Anterior cingulate cortex (tissue), 58 donors: ENCODE data around the gene TFEB.

Experiments used
- DNase-seq, 58 donors: peaks; one replicate each; lab custom pipeline; 2025; lab: John Stamatoyannopoulos, UW

Gene TFEB

GRCh38 chr6:41696788-41697187 is 38.6 kb downstream of the TFEB start:
- DNase-seq, result no peak

GRCh38 chr6:41695825-41696224 is 39.6 kb downstream of the TFEB start:
- peak in 12 of 58 donors; percentile 19 to 53 (median 30) for DNase-seq

GRCh38 chr6:41694815-41695526 is 40.4 kb downstream of the TFEB start:
- DNase-seq, result peak in 3 of 58 donors; percentile 26 to 48 (median 26)

DNA sequence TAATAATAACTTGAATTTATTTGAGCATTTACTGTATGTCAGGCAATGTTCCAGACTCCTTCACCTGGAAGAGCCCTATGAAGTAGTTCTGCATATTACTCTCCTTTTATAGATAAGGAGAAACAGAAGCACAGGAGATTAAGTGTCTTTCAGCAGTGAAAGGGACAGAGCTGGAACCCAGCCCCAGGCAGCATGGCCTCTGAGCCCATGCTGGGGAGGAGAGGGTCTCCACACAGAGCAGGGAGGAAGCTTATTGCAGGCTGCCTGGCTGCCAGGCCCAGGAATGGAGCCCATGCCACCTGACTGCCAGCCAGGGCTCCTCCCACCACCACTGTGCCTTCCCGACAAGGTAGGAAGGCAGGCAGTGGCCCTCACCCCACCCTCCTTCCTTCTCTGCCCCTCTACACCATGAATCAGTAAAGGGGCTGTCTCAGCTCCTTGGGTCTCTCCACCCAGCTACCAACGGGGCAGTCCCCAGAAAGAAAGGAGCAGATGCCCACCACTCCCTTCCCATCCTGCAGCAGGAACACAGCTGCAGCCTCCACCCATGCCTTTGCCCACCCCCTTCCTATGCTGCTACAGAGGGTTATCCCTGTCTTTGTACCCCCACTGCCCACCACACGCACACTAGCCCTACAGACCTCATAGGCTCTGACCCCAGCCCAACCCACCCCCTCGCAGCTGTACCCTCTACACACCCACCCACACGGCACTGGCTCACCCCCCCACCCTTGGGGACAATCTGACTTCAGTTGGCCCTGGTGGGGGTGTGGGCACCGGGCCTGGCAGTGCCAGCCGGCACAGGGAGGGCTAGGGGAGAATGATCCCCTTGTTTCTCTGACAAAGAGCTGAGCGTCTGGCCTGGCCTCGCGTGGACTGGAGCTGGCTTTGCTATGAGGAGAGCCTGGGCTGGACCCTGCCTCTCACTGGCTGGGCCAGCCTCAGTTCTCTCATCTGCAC is 41.8 kb downstream of the TFEB start:
- DNase-seq, result peak in 56 of 58 donors; percentile 12 to 97 (median 85)

DNA sequence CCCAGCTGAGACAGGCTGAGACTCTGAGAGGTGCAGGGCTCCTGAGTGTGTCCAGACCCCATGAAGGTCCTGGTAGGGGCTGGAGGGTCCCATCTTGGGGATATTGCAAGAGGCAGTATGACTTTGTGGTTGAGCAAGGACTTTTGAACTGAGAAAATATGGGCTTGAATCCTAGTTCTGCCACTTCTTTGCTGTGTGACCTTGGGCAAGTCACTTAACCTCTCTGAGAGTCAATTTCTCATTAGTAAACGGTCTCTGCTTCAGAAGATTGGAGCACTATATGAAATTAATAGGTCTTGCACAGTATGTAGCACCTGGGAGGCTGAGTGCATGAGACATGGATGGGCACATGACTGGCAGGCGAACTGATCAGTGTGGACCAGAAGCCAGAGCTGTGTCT is 42.7 kb downstream of the TFEB start:
- no peak for DNase-seq

DNA sequence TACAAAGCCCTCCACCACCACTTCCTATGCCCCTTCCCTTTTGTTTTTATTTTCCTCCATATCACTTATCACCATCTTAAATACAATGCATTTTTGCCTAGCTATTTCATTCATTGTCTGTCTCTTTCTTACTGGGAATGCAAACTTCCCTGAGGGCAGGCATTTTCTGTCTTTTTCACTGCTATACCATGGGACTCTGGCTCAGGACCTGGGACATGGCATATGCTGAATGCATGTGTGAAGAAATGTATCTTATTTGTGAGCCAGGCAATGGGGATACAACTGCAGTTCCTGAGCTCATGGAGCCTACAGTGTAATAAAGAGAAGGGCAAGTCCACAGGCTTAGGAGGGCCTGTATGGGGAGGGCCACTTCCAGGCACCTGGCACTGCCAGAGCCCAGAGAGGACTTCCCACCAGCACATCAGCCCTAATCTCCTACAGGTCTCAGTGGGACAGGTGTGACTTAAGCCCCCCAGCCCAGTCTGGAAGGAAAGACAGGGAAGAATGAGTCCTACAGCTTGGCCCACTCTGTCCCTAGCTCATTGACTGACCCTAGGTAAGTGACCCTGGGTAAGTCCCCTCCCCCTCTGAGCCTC is 43.2 kb downstream of the TFEB start:
- DNase-seq, result no peak

- no peak for DNase-seq
Observed at GRCh38 chr6:41691426-41692079, 43.9 kb downstream of the TFEB start.

DNA sequence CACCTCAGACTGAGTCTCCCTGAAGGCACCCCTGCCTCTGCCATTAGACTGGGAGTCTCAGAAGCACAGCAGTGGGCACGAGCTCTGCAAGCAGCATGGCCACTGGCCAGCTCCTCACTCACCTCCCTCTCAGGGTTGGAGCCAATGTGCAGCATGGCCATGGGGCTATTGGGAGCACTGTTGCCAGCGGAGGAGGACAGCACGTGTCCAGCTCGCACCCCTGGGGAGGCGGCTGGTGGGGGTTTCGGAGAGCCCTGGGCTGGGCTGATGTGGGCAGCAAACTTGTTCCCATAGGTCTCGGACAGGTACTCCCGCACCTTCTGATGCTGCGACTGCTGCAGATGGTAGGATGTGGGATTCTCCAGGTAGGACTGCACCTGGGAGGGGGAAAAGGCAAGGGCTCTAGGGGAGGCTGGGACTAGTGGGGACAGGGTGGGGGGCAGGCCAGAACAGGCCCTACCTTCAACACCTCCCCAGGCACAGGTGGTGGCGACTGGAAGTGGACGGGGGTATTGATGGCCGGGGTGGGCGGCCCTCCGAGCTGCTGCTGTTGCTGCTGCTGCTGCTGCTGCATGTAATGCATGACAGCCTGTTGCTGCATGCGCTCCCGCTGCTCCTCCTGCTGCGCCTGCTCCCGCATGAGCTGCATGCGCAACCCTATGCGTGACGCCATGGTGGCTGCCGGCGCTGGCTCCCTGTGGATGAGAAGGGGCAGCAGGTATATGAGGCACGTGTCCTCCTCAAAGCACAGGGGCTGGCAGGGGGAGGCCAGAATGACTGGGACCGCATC is 44.7 kb downstream of the TFEB start:
- DNase-seq, result no peak

DNA sequence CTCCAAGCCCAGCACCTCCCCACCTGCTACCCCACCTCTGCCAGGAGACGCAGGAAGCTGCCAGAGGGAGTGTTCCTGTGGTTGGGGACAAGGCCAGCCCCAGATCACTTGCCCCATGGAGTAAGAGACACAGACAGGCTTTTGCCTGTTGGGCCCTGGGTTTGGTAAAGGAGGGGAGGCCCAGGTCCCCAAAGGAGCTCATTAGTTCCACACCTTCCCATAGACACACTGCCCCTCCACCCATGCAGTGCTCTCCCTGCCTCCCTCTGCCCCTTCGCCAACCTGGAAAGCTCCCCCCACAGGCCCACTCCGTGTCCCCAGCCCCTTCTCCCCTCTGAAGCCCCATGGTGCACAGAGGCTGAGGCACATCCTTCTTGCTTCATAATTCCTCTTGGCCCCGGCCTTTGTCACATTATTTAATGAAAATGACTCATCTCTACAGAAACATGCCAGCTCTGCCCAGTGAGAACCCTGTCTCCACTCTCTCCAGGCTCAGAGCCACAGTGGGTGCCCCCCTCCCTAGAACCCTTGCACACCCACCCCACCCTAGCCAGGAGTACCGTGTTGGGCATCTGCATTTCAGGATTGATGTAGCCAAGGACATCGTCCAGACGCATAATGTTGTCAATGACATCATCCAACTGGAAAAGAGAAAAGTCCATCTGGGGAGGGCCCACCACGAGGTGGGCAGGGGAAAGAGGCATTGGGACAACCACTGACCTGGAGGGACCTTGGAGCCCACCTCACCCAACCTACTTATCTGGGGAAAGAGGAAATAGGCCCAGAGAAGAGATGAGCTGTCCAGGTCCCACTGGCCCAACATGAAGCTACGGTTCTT is 46.0 kb downstream of the TFEB start:
- DNase-seq, result peak in 3 of 58 donors; percentile 33 to 58 (median 40)

GRCh38 chr6:41688256-41688965 is 47.0 kb downstream of the TFEB start:
- peak in 3 of 58 donors; percentile 35 to 75 (median 41) for DNase-seq

- no peak for DNase-seq
Observed at GRCh38 chr6:41687501-41688175, 47.8 kb downstream of the TFEB start.

DNA sequence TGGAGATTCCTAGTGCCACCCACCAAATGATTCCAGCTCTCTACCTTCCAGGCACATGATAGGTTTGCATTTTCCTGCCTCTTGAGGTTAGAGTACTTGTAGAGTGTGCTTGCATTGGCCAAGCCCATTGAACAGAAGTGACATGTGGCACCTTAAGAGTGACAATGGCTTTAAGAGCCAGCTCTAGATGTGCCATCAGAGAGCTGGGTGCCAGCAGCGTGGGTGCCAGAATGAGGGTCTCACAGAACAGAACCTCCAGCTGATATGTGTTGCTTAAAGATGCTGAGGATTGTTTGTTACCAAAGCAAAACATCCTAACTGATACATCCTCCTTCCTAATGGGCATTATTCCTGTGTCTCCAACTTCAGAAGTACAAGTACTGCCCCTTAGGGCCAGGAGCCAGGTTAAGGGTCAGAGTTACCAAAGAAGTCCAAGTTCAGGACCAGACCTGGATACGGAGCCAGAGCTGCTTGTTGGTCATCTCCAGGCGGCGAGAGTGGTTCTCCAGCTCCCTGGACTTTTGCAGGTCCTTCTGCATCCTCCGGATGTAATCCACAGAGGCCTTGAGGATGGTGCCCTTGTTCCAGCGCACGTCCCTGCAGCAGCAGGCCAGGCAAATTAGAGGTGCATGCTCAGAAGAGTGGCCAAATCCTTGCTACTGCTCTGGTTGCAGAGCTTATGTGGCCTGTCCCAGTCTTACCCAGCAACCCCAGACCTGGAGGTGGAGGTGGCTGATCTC is 49.6 kb downstream of the TFEB start:
- DNase-seq, result no peak

DNA sequence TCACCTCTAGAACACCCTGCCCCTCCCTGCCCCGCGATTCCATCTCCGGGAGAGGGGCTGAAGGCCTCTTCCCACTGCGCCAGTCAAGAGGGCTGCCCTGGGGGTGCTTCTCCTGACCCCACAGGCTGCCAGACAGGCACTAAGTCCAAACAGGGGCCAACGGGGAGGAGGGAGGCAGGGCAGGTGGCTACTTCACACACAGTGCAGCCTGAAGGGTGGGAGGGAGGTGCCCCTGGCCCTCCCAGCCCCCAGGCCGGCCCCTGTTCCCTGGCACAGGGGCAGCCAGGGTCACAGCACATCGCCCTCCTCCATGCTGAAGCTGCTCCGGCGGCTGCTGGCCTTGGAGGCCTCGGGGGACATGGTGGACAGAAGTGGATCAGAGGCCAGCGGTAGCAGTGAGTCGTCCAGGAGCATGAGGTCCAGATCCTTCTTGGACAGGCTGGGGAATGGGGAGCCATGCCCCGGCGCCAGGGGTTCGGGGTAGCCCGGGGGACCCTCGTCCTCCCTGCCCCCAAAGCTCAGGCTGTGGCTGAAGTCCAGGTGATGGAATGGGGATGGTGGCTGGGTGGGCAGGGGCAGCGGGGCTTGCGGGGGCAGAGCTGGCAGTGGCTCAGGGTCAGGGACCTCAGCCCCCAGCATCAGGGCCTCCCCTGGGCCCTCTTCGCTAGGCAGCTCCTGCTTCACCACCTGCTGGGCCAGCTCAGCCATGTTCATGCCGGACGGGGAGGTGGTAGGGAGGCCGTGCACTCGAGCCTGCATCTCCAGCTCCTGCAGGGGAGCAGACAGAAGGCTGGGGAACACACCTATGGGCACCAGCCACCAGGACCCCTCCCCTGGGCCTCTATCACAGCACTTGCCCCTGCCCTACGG is 50.9 kb downstream of the TFEB start:
- no peak for DNase-seq

- peak in 56 of 58 donors; percentile 29 to 86 (median 74) for DNase-seq
Observed at GRCh38 chr6:41683523-41684310, 51.7 kb downstream of the TFEB start.

DNA sequence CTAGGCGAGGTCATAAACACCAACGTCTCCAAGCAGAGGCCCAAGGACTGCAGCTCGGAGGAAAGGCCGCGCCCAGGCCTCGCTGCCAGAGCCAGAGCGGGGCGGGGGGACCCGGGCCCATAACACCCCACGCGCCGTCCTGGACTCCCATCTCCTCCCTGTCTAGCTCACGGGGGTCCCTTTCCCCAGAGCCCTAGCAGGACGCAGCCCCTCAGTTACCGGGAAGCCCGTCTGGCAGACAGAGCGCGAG is 52.2 kb downstream of the TFEB start:
- peak in 6 of 58 donors; percentile 61 to 74 (median 68) for DNase-seq
